Measurements from ENCODE around the gene SYPL2.

The SYPL2 gene

DNA sequence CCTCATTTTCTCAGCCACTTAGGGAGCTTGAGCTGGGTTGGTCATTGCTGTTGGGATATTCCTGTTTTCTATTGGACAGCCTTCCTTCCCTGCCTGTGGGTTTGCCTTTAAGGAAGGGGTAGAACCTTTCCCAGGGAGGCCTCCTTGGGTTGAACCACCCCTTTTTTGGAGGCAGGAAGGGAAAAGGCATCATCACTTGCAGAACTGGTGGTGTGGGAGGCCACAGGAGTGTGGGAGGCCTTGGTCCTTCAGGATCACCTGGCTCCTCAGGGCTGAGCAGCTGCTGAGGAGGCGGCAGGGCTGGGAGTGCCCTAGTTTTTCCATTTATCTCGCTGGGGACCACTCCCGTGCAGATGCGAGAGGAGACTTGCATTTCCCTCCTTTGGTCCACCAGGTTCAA lies 26.9 kb downstream of the SYPL2 start:
- no peak for DNase-seq

GRCh38 chr1:109493805-109494539 lies 27.6 kb downstream of the SYPL2 start, which contains the start of gene CYB561D1:
Gene CYB561D1 (plus strand): TSS chr1:109494094. CDS start chr1:109494140, 46 bp downstream.
- DNase-seq: peak; percentile 93

- no peak for DNase-seq
Measured at GRCh38 chr1:109495738-109496137, 29.4 kb downstream of the SYPL2 start.

DNA sequence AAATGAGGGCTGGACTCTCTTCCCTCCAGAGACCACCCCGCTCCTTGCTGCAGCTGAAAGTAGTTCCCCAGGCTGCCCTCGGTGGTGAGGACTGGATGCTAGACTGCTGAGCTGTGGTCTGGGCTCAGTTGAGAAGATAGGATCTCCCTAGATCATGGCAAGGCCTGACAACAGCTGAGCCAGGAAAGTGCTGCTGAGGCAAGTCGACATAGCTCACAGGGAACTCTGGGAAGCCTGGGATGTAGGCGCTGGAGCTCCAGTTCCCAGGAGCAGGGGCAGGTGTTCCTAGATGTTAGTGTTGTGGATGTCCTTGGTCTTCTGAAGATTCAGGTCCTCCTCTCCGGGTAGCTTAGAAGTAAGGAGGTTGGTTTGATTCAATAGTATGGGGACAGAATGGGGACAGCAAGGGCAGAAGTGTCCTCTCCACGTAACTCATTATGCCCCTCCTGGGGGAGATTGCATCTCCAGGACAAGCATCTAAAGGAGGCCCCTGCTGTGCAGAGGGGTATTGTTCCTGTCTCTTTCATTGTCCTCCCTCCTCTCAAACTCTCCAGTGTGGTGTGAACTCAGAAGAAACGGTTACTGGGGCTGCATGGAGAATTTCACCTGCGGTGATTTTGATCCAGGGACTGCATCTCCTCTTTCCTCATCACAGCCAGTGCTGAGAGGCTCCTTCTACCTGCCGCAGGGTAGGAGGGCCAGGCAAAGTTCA lies 31.3 kb downstream of the SYPL2 start:
- no peak for DNase-seq

DNA sequence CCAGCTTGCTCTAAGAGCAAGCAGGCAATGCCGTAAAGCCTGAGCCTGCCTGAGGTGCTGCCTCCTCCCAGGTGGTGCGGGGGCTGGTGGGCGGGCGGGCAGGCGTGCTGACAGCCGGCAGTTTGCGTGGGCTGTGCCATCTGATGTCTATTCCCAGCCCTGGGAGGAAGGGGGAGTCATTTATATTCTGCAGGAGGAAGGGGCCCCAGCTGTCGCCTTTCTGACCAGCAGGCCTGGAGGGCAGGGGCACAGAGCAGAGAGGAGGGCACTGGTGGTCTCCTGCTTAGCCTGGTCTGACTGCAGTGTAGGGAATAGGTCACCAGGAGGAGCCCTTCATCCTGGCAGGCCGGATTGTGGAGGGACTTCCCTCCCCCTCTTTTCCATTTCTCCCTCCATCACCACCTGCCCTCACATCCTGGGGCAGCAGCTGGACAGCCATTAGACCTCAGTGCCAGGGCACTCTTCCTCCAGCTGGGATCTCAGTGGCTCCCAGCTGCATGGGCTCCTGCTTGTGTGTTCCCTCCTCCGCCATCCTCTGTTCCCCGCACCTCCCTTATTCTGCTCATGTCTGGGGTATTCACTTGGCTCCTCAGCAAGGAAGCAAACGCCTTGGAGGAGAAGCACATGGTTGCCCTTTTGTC lies 31.9 kb downstream of the SYPL2 start:
- DNase-seq: peak; percentile 71

- no peak for DNase-seq
Measured at GRCh38 chr1:109499081-109499480, 32.7 kb downstream of the SYPL2 start.

GRCh38 chr1:109499661-109500536 lies 33.6 kb downstream of the SYPL2 start:
- no peak for DNase-seq

DNA sequence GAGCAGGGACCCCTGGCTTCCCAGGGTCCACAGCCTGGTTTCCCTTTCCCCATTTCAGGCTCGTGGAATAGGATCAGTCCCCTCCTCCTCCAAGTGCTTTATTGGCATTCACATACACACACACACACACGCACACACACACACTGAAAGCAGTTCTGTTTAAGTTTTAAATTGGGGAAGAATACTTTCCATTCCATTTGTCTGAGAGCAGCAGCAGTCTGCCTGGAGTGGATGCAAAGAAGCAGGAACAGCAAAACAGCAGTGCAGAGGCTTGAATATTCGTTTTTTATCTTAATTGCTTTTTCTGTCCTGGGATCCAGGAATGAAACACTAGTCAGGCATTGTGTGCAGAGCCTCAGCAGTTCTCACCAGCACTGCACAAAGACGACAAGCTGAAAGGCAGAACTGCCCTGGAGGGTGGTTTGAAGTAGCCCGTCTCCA lies 34.6 kb downstream of the SYPL2 start:
- no peak for DNase-seq

- DNase-seq: no peak
Measured at GRCh38 chr1:109501644-109502363, 35.5 kb downstream of the SYPL2 start.

DNA sequence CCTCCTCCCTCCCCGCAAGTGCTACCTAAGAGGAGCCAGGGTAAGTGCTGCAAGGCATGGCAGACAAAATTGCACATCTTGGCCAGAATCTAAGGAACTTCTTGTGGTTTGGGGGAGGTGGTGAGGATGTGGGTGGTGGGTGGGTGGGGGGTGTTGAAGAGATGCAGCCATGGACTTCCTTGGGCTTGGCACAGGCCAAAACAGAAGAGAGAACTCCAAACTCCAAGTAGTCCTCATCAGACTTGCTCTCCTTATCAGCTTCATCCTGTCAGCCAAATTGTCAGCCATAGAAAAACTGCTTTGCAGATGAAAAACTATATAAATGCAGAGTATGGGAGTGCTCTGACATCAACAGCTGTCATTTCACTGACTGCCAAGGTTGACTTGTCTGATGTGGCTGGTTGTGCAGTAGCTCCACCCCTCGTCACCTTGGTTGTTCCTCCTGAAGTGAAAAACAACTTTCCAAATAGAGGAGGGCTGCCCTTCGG lies 36.1 kb downstream of the SYPL2 start:
- DNase-seq: no peak

GRCh38 chr1:109503935-109504334 lies 37.6 kb downstream of the SYPL2 start:
- no peak for DNase-seq

GRCh38 chr1:109504974-109505373 lies 38.6 kb downstream of the SYPL2 start:
- DNase-seq: no peak

GRCh38 chr1:109508001-109508872 lies 41.9 kb downstream of the SYPL2 start:
- no peak for DNase-seq

- no peak for DNase-seq
Measured at GRCh38 chr1:109508873-109509175, 42.5 kb downstream of the SYPL2 start.

GRCh38 chr1:109509176-109510134 lies 43.1 kb downstream of the SYPL2 start, which contains the start of gene AMIGO1:
Gene AMIGO1 (minus strand): TSS chr1:109509727. CDS start chr1:109508912, 815 bp downstream.
- peak; percentile 75 for DNase-seq

- DNase-seq: no peak
Measured at GRCh38 chr1:109513110-109513710, 46.9 kb downstream of the SYPL2 start.

- DNase-seq: no peak
Measured at GRCh38 chr1:109514846-109515245, 48.5 kb downstream of the SYPL2 start.

DNA sequence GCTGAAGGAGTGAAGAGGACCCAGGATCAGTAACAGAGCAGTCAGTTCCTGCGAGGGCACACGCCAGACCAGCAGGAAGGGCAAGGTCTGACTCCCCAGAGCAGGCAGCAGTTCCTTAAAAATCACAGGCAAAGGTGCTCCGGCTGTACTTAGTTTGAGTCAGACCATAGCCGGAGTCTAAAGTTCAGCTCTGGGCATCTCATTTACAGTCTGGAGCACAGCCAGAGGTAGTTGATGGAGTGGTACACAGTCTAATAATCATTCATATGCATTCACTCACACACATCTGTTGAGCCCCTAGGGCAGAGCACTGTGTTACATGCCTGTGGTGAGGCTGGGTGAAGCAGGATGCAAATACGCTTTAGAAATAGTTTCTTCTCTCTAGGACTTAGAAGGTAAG lies 50.5 kb downstream of the SYPL2 start:
- no peak for DNase-seq

DNA sequence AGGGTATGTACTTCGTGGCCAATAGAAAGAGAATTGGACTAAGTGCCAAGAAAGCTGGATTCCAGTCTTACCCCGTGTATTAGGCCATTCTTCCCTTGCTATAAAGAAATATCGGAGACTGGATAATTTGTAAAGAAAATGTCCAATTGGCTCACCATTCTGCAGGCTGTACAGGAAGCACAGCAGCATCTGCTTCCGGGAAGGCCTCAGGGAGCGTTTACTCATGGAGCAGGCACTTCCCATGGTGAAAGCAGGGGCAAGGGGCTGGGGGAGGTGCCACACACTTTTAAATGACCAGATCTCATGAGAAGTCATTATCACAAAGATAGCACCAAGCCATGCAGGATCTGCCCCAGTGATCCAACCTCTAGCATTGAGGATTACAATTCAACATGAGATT lies 51.0 kb downstream of the SYPL2 start:
- DNase-seq: no peak
